Caco-2 (cell line): ENCODE results near the gene SCAMP3. TPM values are rescaled to one million over a fixed set of nuclear protein-coding genes. Genes with fewer than 3 reads are reported as not detected.

Experiments used
- BruUV-seq: library from RNA; stranded (reverse); fragments of 400-500 nt; replicated peaks from 2 replicates; lab custom pipeline; 2021; lab: Mats Ljungman, UMichigan
- CTCF ChIA-PET: fragments of 300-600 bp; sonication (Branson Sonifier 250); formaldehyde crosslinking; loops from one replicate; lab custom pipeline; 2022; ENCODE audit warnings: antibody characterized with exemption; lab: Charles Lee
- POLR2A ChIA-PET: fragments of 300-600 bp; sonication (Branson Sonifier 250); formaldehyde crosslinking; loops from one replicate; lab custom pipeline; 2022; ENCODE audit warnings: antibody characterized with exemption; lab: Charles Lee
- DNase-seq, 2 experiments: peaks; one replicate each; pipeline versions ENCODE4 v3.0.0 to v3.0.0-alpha.2; 2020 to 2022
- H3K27me3 ChIP-seq: replicated peaks from 2 replicates; pipeline ENCODE4 v1.6.0; 2011; ENCODE audit warnings: low read length; ENCODE audit not compliant: control insufficient read depth, insufficient read depth
- H3K36me3 ChIP-seq: 2 replicates; pipeline ENCODE4 v1.5.1; 2011; ENCODE audit warnings: low read length; ENCODE audit not compliant: control insufficient read depth, insufficient read depth
- H3K4me1 ChIP-seq: fragments of 250-450 bp; sonication (Bioruptor Pico); 2 replicates; pipeline ENCODE4 v1.5.1; 2020; ENCODE audit warnings: mild to moderate bottlenecking
- H3K4me3 ChIP-seq: 2 replicates; pipeline ENCODE4 v1.5.1; 2011; ENCODE audit warnings: low read depth, mild to moderate bottlenecking, control low read depth, low read length
- H3K9me3 ChIP-seq: fragments of 250-450 bp; sonication (Bioruptor Pico); 2 replicates; pipeline ENCODE4 v1.5.1; 2020; ENCODE audit warnings: mild to moderate bottlenecking, moderate library complexity
- H3K27ac Mint-ChIP-seq: one replicate; pipeline ENCODE4 v1.8.0; 2022; ENCODE audit warnings: mixed read lengths; ENCODE audit not compliant: unreplicated experiment
- H3K27me3 Mint-ChIP-seq: one replicate; pipeline ENCODE4 v1.8.0; 2022; ENCODE audit warnings: mixed read lengths; ENCODE audit not compliant: insufficient read depth, unreplicated experiment
- H3K36me3 Mint-ChIP-seq: one replicate; pipeline ENCODE4 v1.8.0; 2022; ENCODE audit warnings: mild to moderate bottlenecking, mixed read lengths; ENCODE audit not compliant: insufficient read depth, unreplicated experiment
- H3K4me1 Mint-ChIP-seq: one replicate; pipeline ENCODE4 v1.8.0; 2022; ENCODE audit warnings: low read depth, mixed read lengths; ENCODE audit not compliant: unreplicated experiment
- H3K4me3 Mint-ChIP-seq: one replicate; pipeline ENCODE4 v1.8.0; 2022; ENCODE audit warnings: mild to moderate bottlenecking, moderate library complexity, mixed read lengths; ENCODE audit not compliant: unreplicated experiment
- H3K9me3 Mint-ChIP-seq: one replicate; pipeline ENCODE4 v1.8.0; 2022; ENCODE audit warnings: mixed read lengths; ENCODE audit not compliant: unreplicated experiment
- CTCF ChIP-seq, 2 experiments: fragments of 200-600 bp in 1 of 2; IDR thresholded peaks; 1 replicate in 1 of 2; 2 replicates in 1 of 2; pipeline versions ENCODE4 v1.5.1 to v1.8.0; 2011 to 2022; ENCODE audit warnings: antibody characterized with exemption in 1 of 2, control low read depth in 1 of 2, inconsistent platforms in 1 of 2, low read depth in 1 of 2, low read length in 1 of 2, mild to moderate bottlenecking in 1 of 2, moderate library complexity in 1 of 2; ENCODE audit not compliant: insufficient read depth in 1 of 2, severe bottlenecking in 1 of 2, unreplicated experiment in 1 of 2
- intact Hi-C: fragments of 100-400 bp; cut with micrococcal nuclease; formaldehyde crosslinking; loops from one replicate; pipeline ENCODE4 v1.10.0; 2022; ENCODE audit not compliant: unreplicated experiment
- total RNA-seq: library from RNA; stranded (reverse); gene quantifications from 2 replicates; pipeline ENCODE4 v1.2.3, GENCODE V29; 2022

Gene SCAMP3
- total RNA-seq, 1 experiment from 2014 or later = 55.9 TPM

- H3K27me3 ChIP-seq = no peaks in the 10 kb centered on the region
- Mint-ChIP-seq H3K4me1 (peaks cover 16% of the 10 kb centered on the region), H3K36me3 (peaks cover 21% of the 10 kb centered on the region), H3K27ac (peak within 1 kb of the TSS; percentile 93), H3K27me3 (no peaks in the 10 kb centered on the region), H3K4me3 (peak within 1 kb of the TSS; percentile 80), H3K9me3 (no peaks in the 10 kb centered on the region)
- DNase-seq = no peak
- BruUV-seq = TSS peak; percentile 71
- intact Hi-C loops = loop anchor here (1.0 kb wide), 2 partner anchors 18 to 36 kb away; no protein-coding TSS in a partner anchor
- peak within 1 kb of the TSS; percentile 91 for H3K4me3 ChIP-seq
- no peaks in the 10 kb centered on the region for H3K36me3 ChIP-seq
- TF ChIP-seq CTCF (IDR thresholded peaks at IDR 0.05; ENCODE audit: insufficient read depth in 1 of 2, low read depth in 1 of 2, low read length in 1 of 2, severe bottlenecking in 1 of 2, unreplicated experiment in 1 of 2) = no peak
- ChIA-PET CTCF (interaction anchor here (1.0 to 1.9 kb wide), 5 partner anchors 15 to 43 kb away, joined by 4 to 10 read pairs (median 10); no protein-coding TSS in a partner anchor), POLR2A (interaction anchor here (1.2 kb wide), 1 partner anchor 19 kb away, joined by 4 read pairs; no protein-coding TSS in a partner anchor)
- no peaks in the 10 kb centered on the region for H3K9me3 ChIP-seq
- H3K4me1 ChIP-seq = peaks cover 15% of the 10 kb centered on the region
Observed at GRCh38 chr1:155207806-155208540, 54.2 kb downstream of the SCAMP3 start, which contains the start of gene THBS3. THBS3 (minus strand) TSS chr1:155207897; CDS start chr1:155207876, 21 bp downstream.

- TF ChIP-seq CTCF (IDR thresholded peaks at IDR 0.05; ENCODE audit: insufficient read depth in 1 of 2, low read depth in 1 of 2, low read length in 1 of 2, severe bottlenecking in 1 of 2, unreplicated experiment in 1 of 2) = peak; percentile 90 to 97
- Mint-ChIP-seq H3K4me3 (no peak overlapping the region), H3K27me3 (peaks cover 3% of the 10 kb centered on the region), H3K27ac (no peak overlapping the region), H3K9me3 (no peaks in the 10 kb centered on the region), H3K4me1 (peaks cover 16% of the 10 kb centered on the region), H3K36me3 (peaks cover 21% of the 10 kb centered on the region)
- intact Hi-C loops = loop anchor here (1.0 kb wide), 2 partner anchors 19 to 37 kb away; no protein-coding TSS in a partner anchor
- CTCF ChIA-PET = interaction anchor here (0.7 to 1.9 kb wide), 12 partner anchors 12 to 117 kb away, joined by 3 to 10 read pairs (median 8); partner anchors contain the start of gene KRTCAP2
- H3K4me1 ChIP-seq = peaks cover 15% of the 10 kb centered on the region
- POLR2A ChIA-PET = interaction anchor here (0.6 to 1.2 kb wide), 3 partner anchors 18 to 37 kb away, joined by 3 to 4 read pairs (median 4); no protein-coding TSS in a partner anchor
- DNase-seq = peak; percentile 88 to 90
- H3K36me3 ChIP-seq = no peaks in the 10 kb centered on the region
- H3K4me3 ChIP-seq = no peak overlapping the region
- BruUV-seq = no TSS peak
- no peaks in the 10 kb centered on the region for H3K27me3 ChIP-seq
- H3K9me3 ChIP-seq = no peaks in the 10 kb centered on the region
Observed at GRCh38 chr1:155206891-155207805, 55.0 kb downstream of the SCAMP3 start.

Other genes starting within 250 kb of the SCAMP3 start
- gene DCST2, start 228.6 kb downstream of the SCAMP3 start, total RNA-seq = 0.26 and 0.61 TPM in 2 replicates
- 0.32 TPM in 1 of 2 replicates, not detected in the other for gene DCST1, start 228.5 kb downstream of the SCAMP3 start, total RNA-seq
- gene ADAM15, start 211.0 kb downstream of the SCAMP3 start, total RNA-seq = 44.0 and 48.2 TPM in 2 replicates
- gene EFNA4, start 198.6 kb downstream of the SCAMP3 start, total RNA-seq = 13.8 and 16.0 TPM in 2 replicates
- gene EFNA3, start 183.5 kb downstream of the SCAMP3 start, total RNA-seq = 3.4 and 3.5 TPM in 2 replicates
- gene EFNA1, start 134.5 kb downstream of the SCAMP3 start, total RNA-seq = 42.5 and 47.9 TPM in 2 replicates
- 38.4 and 43.6 TPM in 2 replicates for gene SLC50A1, start 126.5 kb downstream of the SCAMP3 start, total RNA-seq
- 27.8 and 30.7 TPM in 2 replicates for gene DPM3, start 121.8 kb downstream of the SCAMP3 start, total RNA-seq
- 215 and 219 TPM in 2 replicates for gene KRTCAP2, start 89.1 kb downstream of the SCAMP3 start, total RNA-seq
- 0.11 TPM in 1 of 2 replicates, not detected in the other for gene TRIM46, start 88.5 kb downstream of the SCAMP3 start, total RNA-seq
- gene THBS3, start 54.5 kb downstream of the SCAMP3 start, total RNA-seq = 6.2 and 7.4 TPM in 2 replicates
- gene MTX1, start 53.7 kb downstream of the SCAMP3 start, total RNA-seq = 64.9 and 65.3 TPM in 2 replicates
- gene ENTREP3, start 6.9 kb downstream of the SCAMP3 start, total RNA-seq = 33.1 and 36.6 TPM in 2 replicates
- gene CLK2, start 11.1 kb upstream of the SCAMP3 start, total RNA-seq = 56.8 and 57.5 TPM in 2 replicates
- gene HCN3, start 15.1 kb upstream of the SCAMP3 start, total RNA-seq = 8.0 and 8.8 TPM in 2 replicates
- gene PKLR, start 39.1 kb upstream of the SCAMP3 start, total RNA-seq = not detected in 2 replicates
- gene FDPS, start 46.5 kb upstream of the SCAMP3 start, total RNA-seq = 228 and 235 TPM in 2 replicates
- gene RUSC1, start 58.5 kb upstream of the SCAMP3 start, total RNA-seq = 44.1 and 44.4 TPM in 2 replicates